ENCODE measurements around the gene SDF2L1. TPM values are rescaled to one million over a fixed set of nuclear protein-coding genes. Genes with fewer than 3 reads are reported as not detected.
"Not testable (repeated sequence)": the region's sequence is repeated elsewhere in the genome, so short reads cannot be mapped to it uniquely, and the experiment has no call there.

Gene SDF2L1
- total RNA-seq, 4 donors from 2014 or later = 11.2 to 23.6 (median 18.7) TPM

GRCh38 chr22:21615731-21616130, 26.4 kb upstream of the SDF2L1 start:
- Histone ChIP-seq H3K27ac (no peak overlapping the region), H3K4me1 (peaks cover 3% of the 10 kb centered on the region), H3K36me3 (peaks cover 49% of the 10 kb centered on the region), H3K9me3 (no peaks in the 10 kb centered on the region), H3K4me3 (no peak overlapping the region), H3K27me3 (no peaks in the 10 kb centered on the region)
- DNase-seq (ENCODE audit: low spot score in 2 of 2) = no peak
- TF ChIP-seq POLR2A (IDR thresholded peaks at IDR 0.05) (no peak), EP300 (IDR thresholded peaks at IDR 0.05) (no peak), POLR2AphosphoS5 (IDR thresholded peaks at IDR 0.05) (no peak)
- TF ChIP-seq, protein P1, sequence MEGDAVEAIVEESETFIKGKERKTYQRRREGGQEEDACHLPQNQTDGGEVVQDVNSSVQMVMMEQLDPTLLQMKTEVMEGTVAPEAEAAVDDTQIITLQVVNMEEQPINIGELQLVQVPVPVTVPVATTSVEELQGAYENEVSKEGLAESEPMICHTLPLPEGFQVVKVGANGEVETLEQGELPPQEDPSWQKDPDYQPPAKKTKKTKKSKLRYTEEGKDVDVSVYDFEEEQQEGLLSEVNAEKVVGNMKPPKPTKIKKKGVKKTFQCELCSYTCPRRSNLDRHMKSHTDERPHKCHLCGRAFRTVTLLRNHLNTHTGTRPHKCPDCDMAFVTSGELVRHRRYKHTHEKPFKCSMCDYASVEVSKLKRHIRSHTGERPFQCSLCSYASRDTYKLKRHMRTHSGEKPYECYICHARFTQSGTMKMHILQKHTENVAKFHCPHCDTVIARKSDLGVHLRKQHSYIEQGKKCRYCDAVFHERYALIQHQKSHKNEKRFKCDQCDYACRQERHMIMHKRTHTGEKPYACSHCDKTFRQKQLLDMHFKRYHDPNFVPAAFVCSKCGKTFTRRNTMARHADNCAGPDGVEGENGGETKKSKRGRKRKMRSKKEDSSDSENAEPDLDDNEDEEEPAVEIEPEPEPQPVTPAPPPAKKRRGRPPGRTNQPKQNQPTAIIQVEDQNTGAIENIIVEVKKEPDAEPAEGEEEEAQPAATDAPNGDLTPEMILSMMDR (IDR thresholded peaks at IDR 0.05) = no peak
- 90% methylated on average over 4 of the region's 4 CpGs for WGBS

- H3K4me1 ChIP-seq; H3K27me3 ChIP-seq; DNase-seq (ENCODE audit: low spot score in 2 of 2); H3K4me3 ChIP-seq; H3K9me3 ChIP-seq; H3K27ac ChIP-seq: not testable (repeated sequence)
- H3K36me3 ChIP-seq = peaks cover 36% of the 10 kb centered on the region
- WGBS = 96% methylated on average over 6 of the region's 6 CpGs
Observed at GRCh38 chr22:21617337-21617736, 24.8 kb upstream of the SDF2L1 start.

- Histone ChIP-seq H3K36me3 (peaks cover 16% of the 10 kb centered on the region), H3K27ac (no peak overlapping the region), H3K27me3 (no peaks in the 10 kb centered on the region), H3K9me3 (no peaks in the 10 kb centered on the region), H3K4me1 (peaks cover 35% of the 10 kb centered on the region), H3K4me3 (no peak overlapping the region)
- TF ChIP-seq POLR2AphosphoS5 (IDR thresholded peaks at IDR 0.05) = no peak
- TF ChIP-seq, protein P1 (IDR thresholded peaks at IDR 0.05) = no peak
- TF ChIP-seq POLR2A (IDR thresholded peaks at IDR 0.05) = no peak
- 80% methylated on average over 1 of the region's 3 CpGs for WGBS
- no peak for DNase-seq (ENCODE audit: low spot score in 2 of 2)
Observed at GRCh38 chr22:21621025-21621424, 21.1 kb upstream of the SDF2L1 start.

GRCh38 chr22:21622011-21622918, 19.8 kb upstream of the SDF2L1 start:
- peaks cover 16% of the 10 kb centered on the region for H3K36me3 ChIP-seq
- DNase-seq (ENCODE audit: low spot score in 2 of 2) = no peak
- TF ChIP-seq, protein P1 (IDR thresholded peaks at IDR 0.05) = no peak
- no peak for TF ChIP-seq POLR2AphosphoS5 (IDR thresholded peaks at IDR 0.05)
- TF ChIP-seq POLR2A (IDR thresholded peaks at IDR 0.05) = no peak
- no peak for TF ChIP-seq EP300 (IDR thresholded peaks at IDR 0.05)
- 67% methylated on average over 17 of the region's 17 CpGs for WGBS
- H3K9me3 ChIP-seq = no peaks in the 10 kb centered on the region
- H3K4me1 ChIP-seq = peaks cover 37% of the 10 kb centered on the region
- no peak overlapping the region for H3K4me3 ChIP-seq
- H3K27ac ChIP-seq = no peak overlapping the region
- H3K27me3 ChIP-seq = no peaks in the 10 kb centered on the region

DNA sequence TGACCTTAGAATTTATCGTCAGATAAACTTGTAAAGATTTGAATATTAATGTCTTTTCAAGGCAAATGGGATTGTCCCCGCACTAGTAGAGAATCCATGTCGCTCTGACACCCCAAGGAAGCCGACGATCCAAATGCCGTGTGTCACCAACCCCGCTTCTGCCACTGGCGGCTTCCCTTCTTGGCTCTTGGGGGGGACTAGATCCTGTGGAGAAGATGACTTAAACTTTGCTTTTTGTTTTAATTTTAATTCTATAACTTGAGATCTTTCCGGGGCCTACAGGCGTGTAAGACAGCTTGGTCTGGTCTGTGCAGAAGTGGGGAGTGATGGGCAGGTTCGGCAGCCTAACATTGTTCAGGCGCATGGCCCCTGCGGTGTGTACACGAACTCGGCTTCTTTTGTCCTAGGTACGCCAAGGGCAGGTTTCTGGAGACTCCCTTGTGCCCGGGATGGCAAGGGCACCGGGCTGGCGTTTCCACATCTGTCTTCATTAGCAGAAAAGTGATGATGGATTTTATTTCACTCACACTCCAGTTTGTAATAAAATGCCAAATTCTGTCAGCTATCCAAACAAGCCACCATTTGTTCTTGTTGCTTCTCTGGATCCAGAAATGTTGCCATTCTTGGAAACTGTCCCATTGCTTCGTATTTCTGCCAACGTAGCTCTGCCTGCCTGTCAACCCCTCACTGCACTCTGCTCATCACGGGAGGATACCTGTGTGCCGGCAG, 19.0 kb upstream of the SDF2L1 start:
- no peak for DNase-seq (ENCODE audit: low spot score in 2 of 2)
- H3K9me3 ChIP-seq = no peaks in the 10 kb centered on the region
- no peak for TF ChIP-seq POLR2A (IDR thresholded peaks at IDR 0.05)
- TF ChIP-seq, protein P1 (IDR thresholded peaks at IDR 0.05) = no peak
- TF ChIP-seq EP300 (IDR thresholded peaks at IDR 0.05) = no peak
- no peak for TF ChIP-seq POLR2AphosphoS5 (IDR thresholded peaks at IDR 0.05)
- no peak overlapping the region for H3K27ac ChIP-seq
- no peaks in the 10 kb centered on the region for H3K27me3 ChIP-seq
- H3K4me1 ChIP-seq = peaks cover 38% of the 10 kb centered on the region
- H3K36me3 ChIP-seq = peaks cover 13% of the 10 kb centered on the region
- 66% methylated on average over 23 of the region's 23 CpGs for WGBS
- no peak overlapping the region for H3K4me3 ChIP-seq

All from suprapubic skin (tissue), 4 donors.